ENCODE data around the gene SNHG17.

GRCh38 chr20:38477747-38478146 is 42.6 kb upstream of the SNHG17 start:
- no peak for TF ChIP-seq TAF1 (IDR thresholded peaks at IDR 0.05; ENCODE audit: low read depth, low read length)
- no peak for TF ChIP-seq SPI1 (IDR thresholded peaks at IDR 0.05; ENCODE audit: low read depth, low read length)

Data from GM12891 (cell line).